Activated naive CD8-positive, alpha-beta T cell treated with anti-CD3 and anti-CD28 coated beads, Interleukin-2, amount 50 U/mL, for 24 hours (primary cell): Measurements from ENCODE around the gene GRIK4.

Source experiments
- ATAC-seq: fragments of 150-1000 bp; cut with Tn5 transposase; one replicate; pipeline ENCODE4 v1.10.0; 2021
- DNase-seq: peaks from one replicate; pipeline ENCODE4 v3.0.0; 2021
- H3K27ac Mint-ChIP-seq: one replicate; pipeline ENCODE4 v1.8.0; 2021; ENCODE audit warnings: mild to moderate bottlenecking, mixed read lengths
- H3K27me3 Mint-ChIP-seq: one replicate; pipeline ENCODE4 v1.8.0; 2021; ENCODE audit warnings: mixed read lengths
- H3K36me3 Mint-ChIP-seq: one replicate; pipeline ENCODE4 v1.8.0; 2021; ENCODE audit warnings: low read depth, mixed read lengths
- H3K4me1 Mint-ChIP-seq: one replicate; pipeline ENCODE4 v1.8.0; 2021; ENCODE audit warnings: mixed read lengths
- H3K4me3 Mint-ChIP-seq: one replicate; pipeline ENCODE4 v1.8.0; 2021; ENCODE audit warnings: mild to moderate bottlenecking, moderate library complexity, mixed read lengths
- H3K9me3 Mint-ChIP-seq: one replicate; pipeline ENCODE4 v1.8.0; 2021; ENCODE audit warnings: mixed read lengths

GRIK4 gene

DNA sequence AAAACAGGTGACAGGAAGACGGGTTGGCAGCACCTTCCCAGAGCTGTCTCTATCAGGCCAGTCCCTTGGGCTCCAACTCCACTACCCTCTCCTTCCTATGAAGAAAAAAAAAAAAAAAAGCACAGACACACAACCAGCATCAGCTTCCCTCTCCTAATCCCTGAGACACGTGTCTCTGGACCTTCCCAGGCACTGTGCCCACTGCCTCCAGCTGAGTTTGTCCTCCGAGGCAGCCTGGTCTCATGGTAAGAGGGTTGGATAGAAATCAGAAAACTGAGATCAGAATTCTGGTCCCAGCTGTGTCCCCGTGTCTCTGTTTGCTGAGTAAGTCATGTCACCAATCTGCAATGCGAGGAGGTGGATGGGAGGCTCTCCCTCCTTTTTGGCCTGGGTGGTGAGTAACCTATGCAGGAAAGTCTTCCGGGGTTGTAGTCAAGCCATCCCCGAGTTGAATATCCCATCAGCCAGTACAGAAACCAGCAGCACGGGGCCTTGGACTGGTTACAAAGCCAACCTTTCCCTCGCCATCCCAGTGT lies 318.6 kb downstream of the GRIK4 start:
- ATAC-seq (no peak), DNase-seq (no peak)
- Mint-ChIP-seq H3K36me3 (no peaks in the 10 kb centered on the region), H3K9me3 (no peaks in the 10 kb centered on the region), H3K27me3 (peaks cover 12% of the 10 kb centered on the region), H3K27ac (no peak overlapping the region), H3K4me1 (no peaks in the 10 kb centered on the region), H3K4me3 (no peak overlapping the region)

DNA sequence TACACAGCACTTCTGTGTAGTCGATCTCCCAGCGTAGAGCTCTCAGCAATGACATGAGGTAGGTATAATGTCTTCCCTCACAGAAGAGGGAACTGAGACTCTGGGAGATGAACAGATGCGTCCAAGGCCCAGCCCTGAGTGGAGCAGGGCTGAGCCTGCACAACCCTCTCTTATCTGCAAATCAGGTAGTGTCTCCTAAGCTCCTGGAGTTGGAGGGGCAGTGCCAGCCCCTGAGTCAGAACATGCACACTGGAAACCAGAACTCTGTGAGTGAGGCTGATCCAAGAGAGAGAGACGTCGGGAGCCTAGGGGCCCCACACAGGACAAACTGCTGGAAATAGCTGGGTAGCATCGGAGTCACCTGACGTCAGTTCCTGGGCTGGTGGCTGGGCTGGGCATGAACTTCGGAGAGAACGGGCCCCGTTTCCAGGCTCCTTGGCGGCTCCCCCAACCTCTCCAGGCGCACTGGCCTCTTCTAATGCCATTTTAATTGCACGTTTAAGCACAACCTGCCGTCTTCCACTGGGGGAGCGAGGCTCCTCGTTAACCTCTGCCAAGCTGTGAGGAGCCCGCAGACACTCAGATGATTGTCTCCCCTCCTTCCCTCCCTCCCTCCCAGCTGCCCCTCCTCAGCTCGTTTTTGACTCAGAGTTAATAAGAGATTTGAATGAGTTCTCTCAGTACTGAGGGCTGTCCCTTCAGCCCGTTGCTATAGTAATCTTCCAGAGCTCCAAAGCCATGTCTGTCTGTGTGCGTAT lies 321.1 kb downstream of the GRIK4 start:
- Mint-ChIP-seq H3K27me3 (peaks cover 18% of the 10 kb centered on the region), H3K36me3 (no peaks in the 10 kb centered on the region), H3K4me1 (peaks cover 10% of the 10 kb centered on the region), H3K27ac (no peak overlapping the region), H3K4me3 (no peak overlapping the region), H3K9me3 (no peaks in the 10 kb centered on the region)
- no peak for ATAC-seq
- DNase-seq: no peak

- ATAC-seq (no peak), DNase-seq (no peak)
- Mint-ChIP-seq H3K4me1 (peaks cover 12% of the 10 kb centered on the region), H3K4me3 (no peak overlapping the region), H3K27ac (no peak overlapping the region), H3K9me3 (no peaks in the 10 kb centered on the region), H3K36me3 (no peaks in the 10 kb centered on the region), H3K27me3 (peaks cover 15% of the 10 kb centered on the region)
These were observed 323.2 kb downstream of the GRIK4 start for GRCh38 chr11:120834686-120835210.

- no peaks in the 10 kb centered on the region for H3K36me3 Mint-ChIP-seq
- peaks cover 19% of the 10 kb centered on the region for H3K27me3 Mint-ChIP-seq
- no peak overlapping the region for H3K27ac Mint-ChIP-seq
- H3K4me3 Mint-ChIP-seq: no peak overlapping the region
- no peaks in the 10 kb centered on the region for H3K9me3 Mint-ChIP-seq
- peak; percentile 89 for ATAC-seq
- H3K4me1 Mint-ChIP-seq: peaks cover 15% of the 10 kb centered on the region
- DNase-seq: peak; percentile 14
These were observed 324.2 kb downstream of the GRIK4 start for GRCh38 chr11:120835601-120836228.

- ATAC-seq (no peak), DNase-seq (no peak)
- Mint-ChIP-seq H3K27me3 (peaks cover 15% of the 10 kb centered on the region), H3K9me3 (no peaks in the 10 kb centered on the region), H3K4me3 (no peak overlapping the region), H3K27ac (peak overlapping the region; percentile 4), H3K4me1 (peaks cover 15% of the 10 kb centered on the region), H3K36me3 (no peaks in the 10 kb centered on the region)
These were observed 326.1 kb downstream of the GRIK4 start for GRCh38 chr11:120837696-120838095.

- ATAC-seq (no peak), DNase-seq (no peak)
- no peak overlapping the region for H3K4me3 Mint-ChIP-seq
- H3K27me3 Mint-ChIP-seq: peaks cover 15% of the 10 kb centered on the region
- no peaks in the 10 kb centered on the region for H3K9me3 Mint-ChIP-seq
- no peaks in the 10 kb centered on the region for H3K36me3 Mint-ChIP-seq
- H3K27ac Mint-ChIP-seq: no peak overlapping the region
- H3K4me1 Mint-ChIP-seq: peaks cover 15% of the 10 kb centered on the region
These were observed 327.7 kb downstream of the GRIK4 start for GRCh38 chr11:120839201-120839600.

DNA sequence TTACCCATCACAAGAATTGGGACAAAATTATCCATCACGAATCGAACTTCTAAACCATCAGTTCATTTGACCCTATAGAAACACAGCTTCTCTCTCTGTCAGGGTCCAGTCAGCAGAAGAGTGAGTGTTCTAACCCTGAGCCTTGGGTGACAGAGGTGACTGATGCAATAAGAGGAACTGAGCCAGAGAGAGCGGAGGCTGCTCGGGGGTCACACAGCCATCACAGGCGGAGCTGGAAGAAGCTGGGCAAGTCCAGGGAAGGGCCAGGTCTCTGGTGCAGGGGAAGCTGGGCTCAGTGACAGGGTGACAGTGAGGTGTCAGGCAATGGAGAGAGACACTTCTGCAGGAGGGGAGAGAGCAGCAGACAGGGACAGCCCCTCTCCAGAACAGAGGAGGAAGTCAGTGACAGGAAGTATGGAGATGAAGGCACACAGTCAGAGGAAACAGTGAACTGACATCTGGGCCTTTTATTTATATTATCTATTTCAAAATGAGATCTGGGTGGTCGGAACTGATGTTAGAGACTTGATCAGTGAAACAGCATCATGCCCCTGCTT lies 328.4 kb downstream of the GRIK4 start:
- DNase-seq (no peak), ATAC-seq (no peak)
- H3K27me3 Mint-ChIP-seq: peaks cover 15% of the 10 kb centered on the region
- no peaks in the 10 kb centered on the region for H3K9me3 Mint-ChIP-seq
- peaks cover 15% of the 10 kb centered on the region for H3K4me1 Mint-ChIP-seq
- H3K27ac Mint-ChIP-seq: no peak overlapping the region
- H3K36me3 Mint-ChIP-seq: no peaks in the 10 kb centered on the region
- H3K4me3 Mint-ChIP-seq: no peak overlapping the region

DNA sequence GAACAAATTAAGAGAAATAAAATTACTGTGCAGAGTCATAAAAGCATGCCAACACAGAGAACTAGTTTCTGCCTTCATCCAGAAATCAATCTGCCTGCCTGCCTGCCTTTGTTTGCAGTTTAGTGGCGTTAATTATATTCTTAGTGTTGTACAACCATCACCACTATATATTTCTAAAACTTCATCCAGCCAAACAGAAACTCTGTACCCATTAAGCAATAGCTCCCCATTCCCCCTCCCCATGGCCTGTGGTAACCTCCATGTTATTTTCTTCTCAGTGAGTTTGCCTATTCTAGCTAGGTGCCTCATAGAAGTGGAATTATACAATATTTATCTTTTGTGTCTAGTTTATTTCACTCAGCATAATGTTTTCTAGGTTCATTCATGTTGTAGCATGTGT lies 329.1 kb downstream of the GRIK4 start:
- Mint-ChIP-seq H3K4me1 (peaks cover 13% of the 10 kb centered on the region), H3K36me3 (no peaks in the 10 kb centered on the region), H3K9me3 (no peaks in the 10 kb centered on the region), H3K27ac (no peak overlapping the region), H3K27me3 (peaks cover 14% of the 10 kb centered on the region), H3K4me3 (no peak overlapping the region)
- DNase-seq (no peak), ATAC-seq (no peak)

GRCh38 chr11:120841074-120841473 lies 329.5 kb downstream of the GRIK4 start:
- Mint-ChIP-seq H3K27ac (no peak overlapping the region), H3K36me3 (no peaks in the 10 kb centered on the region)

DNA sequence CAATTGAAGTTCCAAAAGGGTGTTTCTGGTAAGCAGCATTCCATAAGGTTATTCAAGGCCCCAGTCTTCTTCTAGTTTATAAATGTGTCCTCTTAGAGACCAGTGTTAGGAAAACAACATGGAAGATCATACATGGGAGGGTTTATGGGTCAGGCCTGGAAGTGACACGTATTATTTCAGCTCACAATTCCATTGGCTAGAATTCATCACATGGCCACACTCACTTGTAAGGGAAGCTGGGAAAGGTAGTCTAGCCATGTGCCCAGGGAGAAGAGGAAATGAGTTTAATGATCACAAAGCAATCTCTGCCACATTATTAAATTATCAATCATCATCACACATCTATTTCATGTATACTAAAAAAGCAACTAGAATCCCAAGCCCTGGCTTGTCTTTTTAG lies 330.6 kb downstream of the GRIK4 start:
- H3K27ac Mint-ChIP-seq: no peak overlapping the region
- DNase-seq (no peak), ATAC-seq (no peak)
- H3K36me3 Mint-ChIP-seq: no peaks in the 10 kb centered on the region
- H3K4me1 Mint-ChIP-seq: peaks cover 6% of the 10 kb centered on the region
- H3K9me3 Mint-ChIP-seq: no peaks in the 10 kb centered on the region
- H3K4me3 Mint-ChIP-seq: no peak overlapping the region
- H3K27me3 Mint-ChIP-seq: peaks cover 11% of the 10 kb centered on the region

More at GRCh38 chr11:120841074-120841473, 329.5 kb downstream of the GRIK4 start:
- no peak for ATAC-seq
- no peaks in the 10 kb centered on the region for H3K9me3 Mint-ChIP-seq
- peaks cover 14% of the 10 kb centered on the region for H3K27me3 Mint-ChIP-seq
- no peak for DNase-seq
- peaks cover 9% of the 10 kb centered on the region for H3K4me1 Mint-ChIP-seq
- H3K4me3 Mint-ChIP-seq: no peak overlapping the region

GRCh38 chr11:120853435-120853834 lies 341.9 kb downstream of the GRIK4 start:
- no peak overlapping the region for H3K4me3 Mint-ChIP-seq
- H3K4me1 Mint-ChIP-seq: peaks cover 2% of the 10 kb centered on the region
- DNase-seq (no peak), ATAC-seq (no peak)
- H3K36me3 Mint-ChIP-seq: no peaks in the 10 kb centered on the region
- H3K9me3 Mint-ChIP-seq: no peaks in the 10 kb centered on the region
- no peak overlapping the region for H3K27ac Mint-ChIP-seq
- H3K27me3 Mint-ChIP-seq: peaks cover 8% of the 10 kb centered on the region

- Mint-ChIP-seq H3K27me3 (peaks cover 8% of the 10 kb centered on the region), H3K4me3 (no peak overlapping the region), H3K9me3 (no peaks in the 10 kb centered on the region), H3K27ac (no peak overlapping the region), H3K4me1 (peaks cover 2% of the 10 kb centered on the region), H3K36me3 (no peaks in the 10 kb centered on the region)
- ATAC-seq (no peak), DNase-seq (no peak)
These were observed 343.4 kb downstream of the GRIK4 start for GRCh38 chr11:120854988-120855387.

DNA sequence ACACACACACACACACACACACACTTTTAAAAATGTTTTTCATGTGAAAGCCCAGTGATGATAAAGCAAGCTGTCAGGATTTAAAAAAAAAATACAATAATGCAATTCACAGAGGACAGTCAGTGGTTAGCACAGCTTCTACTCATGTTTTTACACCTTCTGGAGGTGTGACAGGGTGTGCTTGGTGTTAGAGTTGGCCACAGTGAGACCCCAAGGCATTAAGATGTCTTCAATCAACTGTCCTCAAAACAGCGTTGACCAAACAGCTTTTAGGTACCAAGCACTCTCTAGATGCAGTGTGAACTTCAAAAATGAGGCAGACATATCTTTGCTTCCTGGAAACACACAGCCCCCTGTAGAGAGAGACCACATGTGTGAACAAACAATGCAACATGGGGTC lies 346.0 kb downstream of the GRIK4 start:
- Mint-ChIP-seq H3K27me3 (peaks cover 11% of the 10 kb centered on the region), H3K4me1 (peaks cover 2% of the 10 kb centered on the region), H3K9me3 (no peaks in the 10 kb centered on the region), H3K4me3 (no peak overlapping the region), H3K36me3 (no peaks in the 10 kb centered on the region), H3K27ac (no peak overlapping the region)
- DNase-seq (no peak), ATAC-seq (no peak)

- Mint-ChIP-seq H3K27me3 (peaks cover 11% of the 10 kb centered on the region), H3K4me1 (peaks cover 2% of the 10 kb centered on the region), H3K4me3 (no peak overlapping the region), H3K27ac (no peak overlapping the region), H3K9me3 (no peaks in the 10 kb centered on the region), H3K36me3 (no peaks in the 10 kb centered on the region)
- no peak for DNase-seq
- no peak for ATAC-seq
These were observed 347.2 kb downstream of the GRIK4 start for GRCh38 chr11:120858740-120859139.
